ENCODE measurements around the gene OR10A6. TPM values are rescaled to one million over a fixed set of nuclear protein-coding genes. Genes with fewer than 3 reads are reported as not detected.

The OR10A6 gene
- total RNA-seq, 8 experiments from 2014 or later: 0.04 to 1.2 (median 0.46) TPM; not detected in 3

- no peaks in the 10 kb centered on the region for H3K4me1 ChIP-seq (replicated peaks in 1 of 2)
- no peak overlapping the region for H3K4me3 ChIP-seq
- no peak overlapping the region for H3K27ac ChIP-seq
- ATAC-seq (replicated peaks in 6 of 8): no peak
- in situ Hi-C loops (cut with MboI; ENCODE audit: low pct_unique_long_range_greater_than_20kb in 2 of 9, low sequenced_read_pairs in 9 of 9, unreplicated experiment in 9 of 9): no loop called here
- 11 to 100% (median 77%) methylated on average over 1 to 2 of the region's 3 CpGs; no CpG with 5 or more reads in 2 of the 10 experiments for WGBS, 10 experiments
These were observed 25.1 kb downstream of the OR10A6 start for GRCh38 chr11:7905961-7906429.

GRCh38 chr11:7905549-7905948 lies 25.5 kb downstream of the OR10A6 start:
- WGBS, 10 experiments: 25 to 97% (median 85%) methylated on average over 1 to 9 of the region's 9 CpGs
- in situ Hi-C loops (cut with MboI; ENCODE audit: low pct_unique_long_range_greater_than_20kb in 2 of 9, low sequenced_read_pairs in 9 of 9, unreplicated experiment in 9 of 9): no loop called here
- Histone ChIP-seq H3K4me3 (no peak overlapping the region), H3K27ac (no peak overlapping the region), H3K4me1 (replicated peaks in 1 of 2) (no peaks in the 10 kb centered on the region)
- no peak for ATAC-seq (replicated peaks in 6 of 8)

GRCh38 chr11:7904917-7905316 lies 26.2 kb downstream of the OR10A6 start:
- in situ Hi-C loops (cut with MboI; ENCODE audit: low pct_unique_long_range_greater_than_20kb in 2 of 9, low sequenced_read_pairs in 9 of 9, unreplicated experiment in 9 of 9): no loop called here
- H3K4me3 ChIP-seq: no peak overlapping the region
- WGBS, 10 experiments: 0 to 100% (median 68%) methylated on average over 1 to 3 of the region's 3 CpGs; no CpG with 5 or more reads in 2 of the 10 experiments
- no peak for ATAC-seq (replicated peaks in 6 of 8)
- no peaks in the 10 kb centered on the region for H3K4me1 ChIP-seq (replicated peaks in 1 of 2)
- H3K27ac ChIP-seq: no peak overlapping the region

- in situ Hi-C loops (cut with MboI; ENCODE audit: low pct_unique_long_range_greater_than_20kb in 2 of 9, low sequenced_read_pairs in 9 of 9, unreplicated experiment in 9 of 9): no loop called here
- H3K27ac ChIP-seq: no peak overlapping the region
- ATAC-seq (replicated peaks in 6 of 8): no peak
- no peak overlapping the region for H3K4me3 ChIP-seq
- no peaks in the 10 kb centered on the region for H3K4me1 ChIP-seq (replicated peaks in 1 of 2)
- 0 to 80% (median 50%) methylated on average over 1 to 2 of the region's 2 CpGs; no CpG with 5 or more reads in 4 of the 10 experiments for WGBS, 10 experiments
These were observed 27.1 kb downstream of the OR10A6 start for GRCh38 chr11:7903940-7904339.

GRCh38 chr11:7901319-7901854 lies 29.7 kb downstream of the OR10A6 start:
- H3K4me1 ChIP-seq (replicated peaks in 1 of 2): no peaks in the 10 kb centered on the region
- no peak overlapping the region for H3K4me3 ChIP-seq
- no peak for ATAC-seq (replicated peaks in 6 of 8)
- 0 to 90% (median 65%) methylated on average over 1 to 3 of the region's 3 CpGs; no CpG with 5 or more reads in 1 of the 10 experiments for WGBS, 10 experiments
- no peak overlapping the region for H3K27ac ChIP-seq
- in situ Hi-C loops (cut with MboI; ENCODE audit: low pct_unique_long_range_greater_than_20kb in 2 of 9, low sequenced_read_pairs in 9 of 9, unreplicated experiment in 9 of 9): no loop called here

- no peak for ATAC-seq (replicated peaks in 6 of 8)
These were observed 30.4 kb downstream of the OR10A6 start for GRCh38 chr11:7900686-7901085.

GRCh38 chr11:7899418-7899817 lies 31.6 kb downstream of the OR10A6 start:
- H3K4me1 ChIP-seq (replicated peaks in 1 of 2): no peaks in the 10 kb centered on the region
- H3K27ac ChIP-seq: no peak overlapping the region
- in situ Hi-C loops (cut with MboI; ENCODE audit: low pct_unique_long_range_greater_than_20kb in 2 of 9, low sequenced_read_pairs in 9 of 9, unreplicated experiment in 9 of 9): loop anchor here in 2 of 9 experiments (10.0 to 25.0 kb wide), 2 partner anchors 75 to 188 kb away; partner anchors contain the start of gene TUB (in 1 of the 2)
- H3K4me3 ChIP-seq: no peak overlapping the region
- WGBS, 10 experiments: 0 to 77% (median 40%) methylated on average over 1 to 4 of the region's 4 CpGs; no CpG with 5 or more reads in 5 of the 10 experiments
- no peak for ATAC-seq (replicated peaks in 6 of 8)

More at GRCh38 chr11:7900686-7901085, 30.4 kb downstream of the OR10A6 start:
- no peak overlapping the region for H3K4me3 ChIP-seq
- no peak overlapping the region for H3K27ac ChIP-seq
- 0 to 96% (median 78%) methylated on average over 2 to 4 of the region's 4 CpGs for WGBS, 10 experiments
- no peaks in the 10 kb centered on the region for H3K4me1 ChIP-seq (replicated peaks in 1 of 2)
- in situ Hi-C loops (cut with MboI; ENCODE audit: low pct_unique_long_range_greater_than_20kb in 2 of 9, low sequenced_read_pairs in 9 of 9, unreplicated experiment in 9 of 9): no loop called here

- H3K4me3 ChIP-seq: no peak overlapping the region
- no peak overlapping the region for H3K27ac ChIP-seq
- WGBS, 10 experiments: 57 to 96% (median 87%) methylated on average over 1 to 5 of the region's 5 CpGs; no CpG with 5 or more reads in 1 of the 10 experiments
- no peaks in the 10 kb centered on the region for H3K4me1 ChIP-seq (replicated peaks in 1 of 2)
- ATAC-seq (replicated peaks in 6 of 8): no peak
- in situ Hi-C loops (cut with MboI; ENCODE audit: low pct_unique_long_range_greater_than_20kb in 2 of 9, low sequenced_read_pairs in 9 of 9, unreplicated experiment in 9 of 9): loop anchor here in 2 of 9 experiments (10.0 to 25.0 kb wide), 2 partner anchors 76 to 189 kb away; partner anchors contain the start of gene TUB (in 1 of the 2)
These were observed 32.3 kb downstream of the OR10A6 start for GRCh38 chr11:7898666-7899283.

GRCh38 chr11:7896009-7896785 lies 34.9 kb downstream of the OR10A6 start:
- H3K4me3 ChIP-seq: no peak overlapping the region
- H3K27ac ChIP-seq: no peak overlapping the region
- ATAC-seq (replicated peaks in 6 of 8): peak in 3 of 8 experiments; percentile 9 to 67 (median 67)
- 0 to 83% (median 54%) methylated on average over 1 of the region's 1 CpG; no CpG with 5 or more reads in 2 of the 10 experiments for WGBS, 10 experiments
- in situ Hi-C loops (cut with MboI; ENCODE audit: low pct_unique_long_range_greater_than_20kb in 2 of 9, low sequenced_read_pairs in 9 of 9, unreplicated experiment in 9 of 9): loop anchor here in 2 of 9 experiments (10.0 to 25.0 kb wide), 2 partner anchors 79 to 191 kb away; partner anchors contain the start of gene TUB (in 1 of the 2)
- H3K4me1 ChIP-seq (replicated peaks in 1 of 2): no peaks in the 10 kb centered on the region

GRCh38 chr11:7894251-7894650 lies 36.8 kb downstream of the OR10A6 start:
- no peak for ATAC-seq (replicated peaks in 6 of 8)
- no peak overlapping the region for H3K4me3 ChIP-seq
- in situ Hi-C loops (cut with MboI; ENCODE audit: low pct_unique_long_range_greater_than_20kb in 2 of 9, low sequenced_read_pairs in 9 of 9, unreplicated experiment in 9 of 9): loop anchor here in 2 of 9 experiments (5.0 to 25.0 kb wide), 3 partner anchors 81 to 193 kb away; partner anchors contain the start of genes EIF3F (in 1 of the 2) and TUB (in 1 of the 2)
- WGBS, 10 experiments: 0 to 100% (median 72%) methylated on average over 1 to 3 of the region's 3 CpGs; no CpG with 5 or more reads in 1 of the 10 experiments
- H3K27ac ChIP-seq: no peak overlapping the region
- H3K4me1 ChIP-seq (replicated peaks in 1 of 2): no peaks in the 10 kb centered on the region

GRCh38 chr11:7893796-7894195 lies 37.3 kb downstream of the OR10A6 start:
- 0 to 100% (median 79%) methylated on average over 1 to 2 of the region's 2 CpGs; no CpG with 5 or more reads in 2 of the 10 experiments for WGBS, 10 experiments
- in situ Hi-C loops (cut with MboI; ENCODE audit: low pct_unique_long_range_greater_than_20kb in 2 of 9, low sequenced_read_pairs in 9 of 9, unreplicated experiment in 9 of 9): loop anchor here in 2 of 9 experiments (5.0 to 25.0 kb wide), 3 partner anchors 81 to 194 kb away; partner anchors contain the start of genes EIF3F (in 1 of the 2) and TUB (in 1 of the 2)
- no peak for ATAC-seq (replicated peaks in 6 of 8)
- H3K27ac ChIP-seq: no peak overlapping the region
- H3K4me1 ChIP-seq (replicated peaks in 1 of 2): no peaks in the 10 kb centered on the region
- H3K4me3 ChIP-seq: no peak overlapping the region

GRCh38 chr11:7892840-7893254 lies 38.2 kb downstream of the OR10A6 start:
- H3K4me3 ChIP-seq: no peak overlapping the region
- peak in 4 of 8 experiments; percentile 11 to 84 (median 43) for ATAC-seq (replicated peaks in 6 of 8)
- in situ Hi-C loops (cut with MboI; ENCODE audit: low pct_unique_long_range_greater_than_20kb in 2 of 9, low sequenced_read_pairs in 9 of 9, unreplicated experiment in 9 of 9): loop anchor here in 2 of 9 experiments (5.0 to 25.0 kb wide), 3 partner anchors 82 to 194 kb away; partner anchors contain the start of genes EIF3F (in 1 of the 2) and TUB (in 1 of the 2)
- H3K4me1 ChIP-seq (replicated peaks in 1 of 2): no peaks in the 10 kb centered on the region
- 0 to 86% (median 31%) methylated on average over 1 to 2 of the region's 2 CpGs; no CpG with 5 or more reads in 3 of the 10 experiments for WGBS, 10 experiments
- H3K27ac ChIP-seq: no peak overlapping the region
